Astrocyte (in vitro differentiated cells and primary cell): ENCODE data around the gene KRTAP5-5. TPM values are rescaled to one million over a fixed set of nuclear protein-coding genes. Genes with fewer than 3 reads are reported as not detected.

ENCODE experiments used
- DNase-seq: peaks from one replicate; pipeline ENCODE4 v3.0.0-alpha.2; 2010; ENCODE audit warnings: low read depth
- FAIRE-seq: peaks from 2 replicates; lab custom pipeline; 2011; peaks lifted over from hg19 to GRCh38; lab: Jason Lieb, UNC
- H2AFZ ChIP-seq: 2 replicates; pipeline ENCODE4 v1.6.0; 2012; ENCODE audit warnings: low read depth, low read length, inconsistent platforms
- H3K27ac ChIP-seq: 2 replicates; pipeline ENCODE4 v1.5.1; 2011; ENCODE audit warnings: low read depth, low read length, inconsistent platforms
- H3K27me3 ChIP-seq: 2 replicates; pipeline ENCODE4 v1.6.0; 2011; ENCODE audit warnings: low read length, inconsistent platforms; ENCODE audit not compliant: insufficient read depth
- H3K36me3 ChIP-seq: 2 replicates; pipeline ENCODE4 v1.5.1; 2011; ENCODE audit warnings: low read length, inconsistent platforms; ENCODE audit not compliant: insufficient read depth
- H3K4me1 ChIP-seq: 2 replicates; pipeline ENCODE4 v1.5.1; 2011; ENCODE audit warnings: low read length, inconsistent platforms; ENCODE audit not compliant: insufficient read depth
- H3K4me2 ChIP-seq: 2 replicates; pipeline ENCODE4 v1.6.0; 2012; ENCODE audit warnings: low read length, inconsistent platforms
- H3K4me3 ChIP-seq: 2 replicates; pipeline ENCODE4 v1.5.1; 2011; ENCODE audit warnings: low read depth, mild to moderate bottlenecking, low read length, inconsistent platforms; ENCODE audit not compliant: insufficient read depth
- H3K79me2 ChIP-seq: 2 replicates; pipeline ENCODE4 v1.6.0; 2012; ENCODE audit warnings: mild to moderate bottlenecking, low read length, inconsistent platforms; ENCODE audit not compliant: insufficient read depth
- H3K9ac ChIP-seq: 2 replicates; pipeline ENCODE4 v1.6.0; 2012; ENCODE audit warnings: mild to moderate bottlenecking, low read length, inconsistent platforms
- H3K9me3 ChIP-seq: 2 replicates; pipeline ENCODE4 v1.5.1; 2012; ENCODE audit warnings: low read depth, mild to moderate bottlenecking, low read length, inconsistent platforms; ENCODE audit not compliant: insufficient read depth
- H4K20me1 ChIP-seq: 2 replicates; pipeline ENCODE4 v1.6.0; 2012; ENCODE audit warnings: low read length, inconsistent platforms; ENCODE audit not compliant: insufficient read depth
- H3K27ac Mint-ChIP-seq: one replicate; pipeline ENCODE4 v1.8.0; 2021; ENCODE audit warnings: mild to moderate bottlenecking, mixed read lengths; ENCODE audit not compliant: unreplicated experiment
- H3K27me3 Mint-ChIP-seq: one replicate; pipeline ENCODE4 v1.8.0; 2021; ENCODE audit warnings: low read depth, mixed read lengths; ENCODE audit not compliant: unreplicated experiment
- H3K36me3 Mint-ChIP-seq: one replicate; pipeline ENCODE4 v1.8.0; 2021; ENCODE audit warnings: low read depth, mixed read lengths; ENCODE audit not compliant: unreplicated experiment
- H3K4me1 Mint-ChIP-seq: one replicate; pipeline ENCODE4 v1.8.0; 2021; ENCODE audit warnings: low read depth, mixed read lengths; ENCODE audit not compliant: unreplicated experiment
- H3K4me3 Mint-ChIP-seq: one replicate; pipeline ENCODE4 v1.8.0; 2021; ENCODE audit warnings: mild to moderate bottlenecking, moderate library complexity, mixed read lengths; ENCODE audit not compliant: unreplicated experiment
- H3K9me3 Mint-ChIP-seq: one replicate; pipeline ENCODE4 v1.8.0; 2021; ENCODE audit warnings: mild to moderate bottlenecking, mixed read lengths; ENCODE audit not compliant: unreplicated experiment
- EZH2 ChIP-seq: IDR thresholded peaks from 2 replicates; pipeline ENCODE4 v1.6.1; 2012; ENCODE audit warnings: mild to moderate bottlenecking, low read length, inconsistent platforms; ENCODE audit not compliant: insufficient read depth
- total RNA-seq: library from RNA; stranded (reverse); gene quantifications from 2 replicates; pipeline ENCODE4 v1.2.1, GENCODE V29; 2021
- TF ChIP-seq, protein P1 (sequence below): IDR thresholded peaks from 2 replicates; pipeline ENCODE4 v1.5.1; 2011; ENCODE audit warnings: low read depth, mild to moderate bottlenecking, inconsistent platforms, low read length, moderate library complexity; ENCODE audit not compliant: insufficient read depth

The KRTAP5-5 gene
- total RNA-seq, 1 donor from 2014 or later: not detected

- H3K4me1 ChIP-seq: no peaks in the 10 kb centered on the region
- no peak for FAIRE-seq
- no peak overlapping the region for H3K4me3 ChIP-seq
- TF ChIP-seq, protein P1, sequence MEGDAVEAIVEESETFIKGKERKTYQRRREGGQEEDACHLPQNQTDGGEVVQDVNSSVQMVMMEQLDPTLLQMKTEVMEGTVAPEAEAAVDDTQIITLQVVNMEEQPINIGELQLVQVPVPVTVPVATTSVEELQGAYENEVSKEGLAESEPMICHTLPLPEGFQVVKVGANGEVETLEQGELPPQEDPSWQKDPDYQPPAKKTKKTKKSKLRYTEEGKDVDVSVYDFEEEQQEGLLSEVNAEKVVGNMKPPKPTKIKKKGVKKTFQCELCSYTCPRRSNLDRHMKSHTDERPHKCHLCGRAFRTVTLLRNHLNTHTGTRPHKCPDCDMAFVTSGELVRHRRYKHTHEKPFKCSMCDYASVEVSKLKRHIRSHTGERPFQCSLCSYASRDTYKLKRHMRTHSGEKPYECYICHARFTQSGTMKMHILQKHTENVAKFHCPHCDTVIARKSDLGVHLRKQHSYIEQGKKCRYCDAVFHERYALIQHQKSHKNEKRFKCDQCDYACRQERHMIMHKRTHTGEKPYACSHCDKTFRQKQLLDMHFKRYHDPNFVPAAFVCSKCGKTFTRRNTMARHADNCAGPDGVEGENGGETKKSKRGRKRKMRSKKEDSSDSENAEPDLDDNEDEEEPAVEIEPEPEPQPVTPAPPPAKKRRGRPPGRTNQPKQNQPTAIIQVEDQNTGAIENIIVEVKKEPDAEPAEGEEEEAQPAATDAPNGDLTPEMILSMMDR: peak; percentile 75
- no peak for TF ChIP-seq EZH2
- H3K9me3 ChIP-seq: no peaks in the 10 kb centered on the region
- no peaks in the 10 kb centered on the region for H3K36me3 ChIP-seq
- peaks cover 9% of the 10 kb centered on the region for H3K4me1 Mint-ChIP-seq
- no peaks in the 10 kb centered on the region for H3K79me2 ChIP-seq
- H3K27ac Mint-ChIP-seq: no peak overlapping the region
- H3K27me3 ChIP-seq: peaks cover 50% of the 10 kb centered on the region
- H3K9me3 Mint-ChIP-seq: no peaks in the 10 kb centered on the region
- H3K27ac ChIP-seq: no peak overlapping the region
- H4K20me1 ChIP-seq: no peaks in the 10 kb centered on the region
- DNase-seq: peak; percentile 3
- H3K27me3 Mint-ChIP-seq: peaks cover 75% of the 10 kb centered on the region
- H2AFZ ChIP-seq: no peak overlapping the region
- no peak overlapping the region for H3K4me2 ChIP-seq
- H3K9ac ChIP-seq: no peak overlapping the region
- no peak overlapping the region for H3K4me3 Mint-ChIP-seq
- H3K36me3 Mint-ChIP-seq: no peaks in the 10 kb centered on the region
Measured at GRCh38 chr11:1628506-1629325, 859 bp upstream of the KRTAP5-5 start.

GRCh38 chr11:1630271-1630670 lies 696 bp downstream of the KRTAP5-5 start:
- TF ChIP-seq EZH2: no peak
- TF ChIP-seq, protein P1: no peak
- H3K27me3 Mint-ChIP-seq: peaks cover 76% of the 10 kb centered on the region

GRCh38 chr11:1631066-1631568 lies 1.5 kb downstream of the KRTAP5-5 start:
- Histone ChIP-seq H3K79me2 (no peaks in the 10 kb centered on the region), H3K9me3 (no peaks in the 10 kb centered on the region), H3K9ac (no peak overlapping the region), H4K20me1 (no peaks in the 10 kb centered on the region), H2AFZ (no peak overlapping the region), H3K27me3 (peaks cover 43% of the 10 kb centered on the region), H3K4me1 (no peaks in the 10 kb centered on the region), H3K4me2 (no peak overlapping the region), H3K36me3 (no peaks in the 10 kb centered on the region), H3K27ac (no peak overlapping the region), H3K4me3 (no peak overlapping the region)
- no peak overlapping the region for H3K4me3 Mint-ChIP-seq
- H3K27ac Mint-ChIP-seq: no peak overlapping the region
- no peaks in the 10 kb centered on the region for H3K36me3 Mint-ChIP-seq
- peaks cover 3% of the 10 kb centered on the region for H3K9me3 Mint-ChIP-seq
- TF ChIP-seq, protein P1: no peak
- peak; percentile 17 for TF ChIP-seq EZH2
- H3K27me3 Mint-ChIP-seq: peaks cover 78% of the 10 kb centered on the region
- FAIRE-seq (no peak), DNase-seq (no peak)
- H3K4me1 Mint-ChIP-seq: peaks cover 9% of the 10 kb centered on the region

More at GRCh38 chr11:1630271-1630670, 696 bp downstream of the KRTAP5-5 start:
- no peaks in the 10 kb centered on the region for H3K36me3 ChIP-seq
- no peak overlapping the region for H3K4me2 ChIP-seq
- no peak overlapping the region for H3K4me3 Mint-ChIP-seq
- H3K9me3 Mint-ChIP-seq: peaks cover 3% of the 10 kb centered on the region
- no peak overlapping the region for H3K27ac ChIP-seq
- no peak overlapping the region for H3K4me3 ChIP-seq
- DNase-seq (no peak), FAIRE-seq (no peak)
- no peaks in the 10 kb centered on the region for H4K20me1 ChIP-seq
- H3K9me3 ChIP-seq: no peaks in the 10 kb centered on the region
- H3K79me2 ChIP-seq: no peaks in the 10 kb centered on the region
- H3K4me1 Mint-ChIP-seq: peaks cover 9% of the 10 kb centered on the region
- H2AFZ ChIP-seq: no peak overlapping the region
- H3K36me3 Mint-ChIP-seq: no peaks in the 10 kb centered on the region
- H3K27me3 ChIP-seq: peaks cover 46% of the 10 kb centered on the region
- no peaks in the 10 kb centered on the region for H3K4me1 ChIP-seq
- no peak overlapping the region for H3K9ac ChIP-seq
- no peak overlapping the region for H3K27ac Mint-ChIP-seq
